ENCODE data around the gene KANSL1. TPM values are rescaled to one million over a fixed set of nuclear protein-coding genes. Genes with fewer than 3 reads are reported as not detected.

KANSL1 gene
- polyA plus RNA-seq, 3 donors, result 3.1 to 31.9 (median 4.6) TPM

DNA sequence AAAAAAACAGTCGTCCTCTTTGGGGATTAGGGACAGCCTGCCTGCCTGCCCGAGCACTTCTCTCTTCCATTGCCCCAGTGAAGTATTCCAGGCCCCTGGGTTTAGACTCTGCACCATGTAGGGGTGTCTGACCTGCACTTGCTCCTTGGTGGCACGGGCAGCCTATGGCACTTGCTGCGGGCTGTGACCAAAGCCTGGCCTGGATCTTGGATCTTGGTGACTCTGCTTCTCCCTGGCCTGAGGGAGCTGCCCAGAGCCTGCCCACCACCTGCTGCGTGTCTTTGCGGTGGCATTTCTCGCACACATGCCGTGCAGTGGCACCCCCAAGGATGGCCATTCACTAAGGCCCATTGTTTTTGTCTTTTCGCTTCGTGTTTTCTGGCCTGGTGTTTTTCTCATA, 200.3 kb downstream of the KANSL1 start:
- Histone ChIP-seq H3K4me2 (replicated peaks; ENCODE audit: extremely low read depth, low read length, poor library complexity, severe bottlenecking) (no peak overlapping the region), H3K9ac (ENCODE audit: insufficient read depth, low read length, poor library complexity, severe bottlenecking) (no peak overlapping the region), H3K4me3 (replicated peaks in 1 of 3; ENCODE audit: low read depth in 2 of 3, low read length in 3 of 3) (no peak overlapping the region), H3K79me2 (ENCODE audit: insufficient read depth, low read length) (no peaks in the 10 kb centered on the region), H3K36me3 (replicated peaks in 1 of 2; ENCODE audit: control insufficient read depth in 1 of 2, insufficient read depth in 2 of 2, low read length in 2 of 2) (no peaks in the 10 kb centered on the region), H3K4me1 (ENCODE audit: control insufficient read depth in 1 of 2, insufficient read depth in 2 of 2, low read length in 2 of 2) (no peaks in the 10 kb centered on the region), H3K9me3 (replicated peaks in 1 of 2; ENCODE audit: control insufficient read depth in 1 of 2, insufficient read depth in 1 of 2, low read length in 2 of 2) (no peaks in the 10 kb centered on the region), H4K20me1 (ENCODE audit: insufficient read depth, low read length) (no peaks in the 10 kb centered on the region), H3K27me3 (ENCODE audit: control insufficient read depth in 2 of 2, insufficient read depth in 2 of 2, low read length in 2 of 2) (no peaks in the 10 kb centered on the region), H2AFZ (ENCODE audit: insufficient read depth, low read depth, low read length, poor library complexity, severe bottlenecking) (no peak overlapping the region), H3K27ac (ENCODE audit: low read depth in 1 of 2, low read length in 2 of 2) (no peak overlapping the region)
- no peak for TF ChIP-seq CTCF (IDR thresholded peaks at IDR 0.05)
- H3K4me1 Mint-ChIP-seq, result no peaks in the 10 kb centered on the region
- peaks cover 0 to 6% (median under 1%) of the 10 kb centered on the region in 3 donors for H3K27me3 Mint-ChIP-seq (ENCODE audit: low read depth in 3 of 3)
- DNase-seq, result no peak
- H3K36me3 Mint-ChIP-seq, result no peaks in the 10 kb centered on the region
- H3K27ac Mint-ChIP-seq, result no peak overlapping the region
- WGBS (ENCODE audit: insufficient coverage), result 97% methylated on average over 9 of the region's 10 CpGs
- no peaks in the 10 kb centered on the region for H3K9me3 Mint-ChIP-seq
- intact Hi-C loops (cut with micrococcal nuclease), result no loop called here
- no peak overlapping the region for H3K4me3 Mint-ChIP-seq

GRCh38 chr17:45992175-45992574, 201.1 kb downstream of the KANSL1 start:
- intact Hi-C loops (cut with micrococcal nuclease), result no loop called here
- no peak overlapping the region for H3K27ac Mint-ChIP-seq
- no peak overlapping the region for H3K9ac ChIP-seq (ENCODE audit: insufficient read depth, low read length, poor library complexity, severe bottlenecking)
- H3K36me3 ChIP-seq (replicated peaks in 1 of 2; ENCODE audit: control insufficient read depth in 1 of 2, insufficient read depth in 2 of 2, low read length in 2 of 2), result no peaks in the 10 kb centered on the region
- no peaks in the 10 kb centered on the region for H3K27me3 ChIP-seq (ENCODE audit: control insufficient read depth in 2 of 2, insufficient read depth in 2 of 2, low read length in 2 of 2)
- no peak for TF ChIP-seq CTCF (IDR thresholded peaks at IDR 0.05)
- no peak overlapping the region for H3K4me3 Mint-ChIP-seq
- H3K79me2 ChIP-seq (ENCODE audit: insufficient read depth, low read length), result no peaks in the 10 kb centered on the region
- H2AFZ ChIP-seq (ENCODE audit: insufficient read depth, low read depth, low read length, poor library complexity, severe bottlenecking), result no peak overlapping the region
- H3K4me3 ChIP-seq (replicated peaks in 1 of 3; ENCODE audit: low read depth in 2 of 3, low read length in 3 of 3), result no peak overlapping the region
- H4K20me1 ChIP-seq (ENCODE audit: insufficient read depth, low read length), result no peaks in the 10 kb centered on the region
- no peak overlapping the region for H3K4me2 ChIP-seq (replicated peaks; ENCODE audit: extremely low read depth, low read length, poor library complexity, severe bottlenecking)
- no peaks in the 10 kb centered on the region for H3K36me3 Mint-ChIP-seq
- H3K9me3 Mint-ChIP-seq, result no peaks in the 10 kb centered on the region
- H3K27me3 Mint-ChIP-seq (ENCODE audit: low read depth in 3 of 3), result peaks cover 0 to 5% (median 2%) of the 10 kb centered on the region in 3 donors
- WGBS (ENCODE audit: insufficient coverage), result 77% methylated on average over 6 of the region's 6 CpGs
- no peaks in the 10 kb centered on the region for H3K4me1 Mint-ChIP-seq
- H3K27ac ChIP-seq (ENCODE audit: low read depth in 1 of 2, low read length in 2 of 2), result no peak overlapping the region
- no peaks in the 10 kb centered on the region for H3K4me1 ChIP-seq (ENCODE audit: control insufficient read depth in 1 of 2, insufficient read depth in 2 of 2, low read length in 2 of 2)
- no peaks in the 10 kb centered on the region for H3K9me3 ChIP-seq (replicated peaks in 1 of 2; ENCODE audit: control insufficient read depth in 1 of 2, insufficient read depth in 1 of 2, low read length in 2 of 2)
- DNase-seq, result no peak

All from CD14-positive monocyte (primary cell).